Measurements from ENCODE around the gene PREB. TPM values are rescaled to one million over a fixed set of nuclear protein-coding genes. Genes with fewer than 3 reads are reported as not detected.

Gene PREB
- total RNA-seq, 1 donor from 2014 or later = 37.7 TPM

DNA sequence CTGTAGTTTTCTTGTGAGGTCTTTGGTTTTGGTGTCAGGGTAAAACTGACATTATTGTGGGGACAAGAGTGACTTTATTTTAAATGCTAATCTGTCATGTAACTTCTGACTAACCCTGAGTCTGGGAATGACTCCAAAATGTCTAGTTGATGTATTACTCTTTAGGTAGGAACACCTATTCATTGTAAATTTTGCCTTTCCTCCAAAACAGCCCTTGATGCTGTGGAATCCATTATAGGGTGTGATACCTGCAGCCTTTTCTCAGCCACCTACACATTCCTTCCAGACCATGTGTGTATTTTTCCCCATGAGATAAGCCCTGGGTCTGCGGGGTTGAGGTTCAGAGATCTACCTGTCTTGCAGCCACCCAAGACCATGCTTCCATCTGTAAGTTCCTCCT is 8.8 kb upstream of the PREB start:
- Histone ChIP-seq H3K4me1 (no peaks in the 10 kb centered on the region), H3K4me3 (no peak overlapping the region), H3K9me3 (no peaks in the 10 kb centered on the region), H3K36me3 (no peaks in the 10 kb centered on the region), H3K27ac (no peak overlapping the region), H3K27me3 (ENCODE audit: low read depth) (peaks cover 4% of the 10 kb centered on the region)
- TF ChIP-seq, protein P1, sequence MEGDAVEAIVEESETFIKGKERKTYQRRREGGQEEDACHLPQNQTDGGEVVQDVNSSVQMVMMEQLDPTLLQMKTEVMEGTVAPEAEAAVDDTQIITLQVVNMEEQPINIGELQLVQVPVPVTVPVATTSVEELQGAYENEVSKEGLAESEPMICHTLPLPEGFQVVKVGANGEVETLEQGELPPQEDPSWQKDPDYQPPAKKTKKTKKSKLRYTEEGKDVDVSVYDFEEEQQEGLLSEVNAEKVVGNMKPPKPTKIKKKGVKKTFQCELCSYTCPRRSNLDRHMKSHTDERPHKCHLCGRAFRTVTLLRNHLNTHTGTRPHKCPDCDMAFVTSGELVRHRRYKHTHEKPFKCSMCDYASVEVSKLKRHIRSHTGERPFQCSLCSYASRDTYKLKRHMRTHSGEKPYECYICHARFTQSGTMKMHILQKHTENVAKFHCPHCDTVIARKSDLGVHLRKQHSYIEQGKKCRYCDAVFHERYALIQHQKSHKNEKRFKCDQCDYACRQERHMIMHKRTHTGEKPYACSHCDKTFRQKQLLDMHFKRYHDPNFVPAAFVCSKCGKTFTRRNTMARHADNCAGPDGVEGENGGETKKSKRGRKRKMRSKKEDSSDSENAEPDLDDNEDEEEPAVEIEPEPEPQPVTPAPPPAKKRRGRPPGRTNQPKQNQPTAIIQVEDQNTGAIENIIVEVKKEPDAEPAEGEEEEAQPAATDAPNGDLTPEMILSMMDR (IDR thresholded peaks at IDR 0.05) = no peak
- intact Hi-C loops (cut with DNase I) = no loop called here
- ATAC-seq (no peak), DNase-seq (no peak)

DNA sequence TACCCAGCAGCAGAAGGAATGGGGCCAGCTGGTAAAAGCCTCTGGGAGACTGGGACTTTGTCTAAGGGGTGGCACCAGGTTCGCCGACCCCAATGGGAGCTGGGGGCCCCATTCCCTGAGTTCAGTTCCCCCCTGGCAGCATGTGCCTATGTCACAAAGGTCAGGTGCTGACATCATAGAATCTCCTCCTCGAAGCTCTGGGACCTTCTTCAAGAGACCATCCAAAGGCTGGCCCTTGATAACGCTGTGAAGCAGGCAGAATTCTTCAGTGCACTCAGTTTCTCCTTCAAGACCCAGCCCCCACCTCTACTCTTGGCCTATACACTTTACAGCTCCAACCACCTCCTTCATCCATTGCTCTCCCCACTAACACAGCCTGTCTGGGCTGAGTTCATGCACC is 4.9 kb upstream of the PREB start, which contains the start of gene PRR30:
Gene PRR30 (minus strand): TSS at position 101 of the 400 bp plus-strand sequence. CDS start 1,081 bp downstream, outside the sequence.
- H3K36me3 ChIP-seq = no peaks in the 10 kb centered on the region
- ATAC-seq (no peak), DNase-seq (no peak)
- TF ChIP-seq, protein P1 (IDR thresholded peaks at IDR 0.05) = no peak
- H3K4me1 ChIP-seq = no peaks in the 10 kb centered on the region
- H3K9me3 ChIP-seq = no peaks in the 10 kb centered on the region
- no peak within 1 kb of the TSS for H3K27ac ChIP-seq
- no peak within 1 kb of the TSS for H3K4me3 ChIP-seq
- intact Hi-C loops (cut with DNase I) = no loop called here
- no peaks in the 10 kb centered on the region for H3K27me3 ChIP-seq (ENCODE audit: low read depth)

DNA sequence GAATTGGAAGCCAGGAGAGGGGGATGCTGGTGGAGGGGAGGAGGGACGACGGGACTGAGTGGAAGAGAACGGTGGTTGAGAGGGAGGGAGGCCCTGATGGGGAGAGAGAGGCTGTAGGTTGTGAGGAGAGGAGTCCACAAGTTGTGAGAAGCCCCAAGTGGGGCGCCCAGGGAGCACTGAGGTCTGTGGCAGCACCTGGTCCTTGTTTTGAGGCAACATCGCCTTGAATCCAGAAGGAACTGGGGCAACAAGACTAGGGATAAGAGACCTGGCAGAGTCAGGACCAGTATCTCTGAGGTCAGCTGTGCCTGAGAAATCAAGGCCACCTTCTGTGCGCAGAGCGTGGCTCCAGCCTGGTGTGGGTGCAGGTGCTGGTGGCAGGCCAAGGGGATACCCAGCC is 3.7 kb upstream of the PREB start:
- Histone ChIP-seq H3K36me3 (no peaks in the 10 kb centered on the region), H3K27me3 (ENCODE audit: low read depth) (no peaks in the 10 kb centered on the region), H3K4me3 (no peak overlapping the region), H3K4me1 (peaks cover 8% of the 10 kb centered on the region), H3K27ac (no peak overlapping the region), H3K9me3 (no peaks in the 10 kb centered on the region)
- TF ChIP-seq, protein P1 (IDR thresholded peaks at IDR 0.05) = no peak
- ATAC-seq (no peak), DNase-seq (no peak)
- intact Hi-C loops (cut with DNase I) = no loop called here

DNA sequence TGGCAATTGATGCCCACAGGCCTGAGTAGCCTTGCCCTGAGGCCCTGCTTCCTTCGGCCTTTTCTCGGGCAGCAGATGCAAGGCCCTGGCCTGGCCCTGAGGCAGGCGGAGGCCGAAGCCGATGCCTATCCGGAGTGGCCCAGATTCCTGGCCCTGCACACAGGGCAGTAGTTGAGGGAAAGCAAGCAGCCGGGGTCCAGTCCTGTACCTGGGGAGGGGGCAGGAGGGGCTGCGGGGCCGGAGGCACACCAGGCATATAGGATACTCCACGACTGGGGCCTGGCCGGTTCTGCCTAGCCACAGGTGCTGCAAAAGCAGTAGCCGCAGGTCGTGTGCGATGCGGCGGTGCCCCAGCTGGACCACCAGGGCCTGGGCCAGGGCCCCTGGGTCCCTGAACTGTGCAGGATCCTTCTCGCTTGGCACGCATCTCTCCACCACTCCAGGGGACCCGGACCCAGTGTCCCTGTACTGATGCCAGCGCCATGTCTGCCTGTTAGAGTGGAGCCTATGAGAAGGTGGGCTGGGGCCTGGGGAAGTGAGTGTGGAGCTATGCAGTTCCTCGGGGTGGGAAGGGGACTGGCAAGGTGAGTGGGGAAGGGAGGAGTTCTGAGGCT is 3.0 kb upstream of the PREB start:
- DNase-seq = no peak
- H3K27me3 ChIP-seq (ENCODE audit: low read depth) = no peaks in the 10 kb centered on the region
- H3K36me3 ChIP-seq = peaks cover 4% of the 10 kb centered on the region
- no peak overlapping the region for H3K4me3 ChIP-seq
- intact Hi-C loops (cut with DNase I) = no loop called here
- no peak for ATAC-seq
- peaks cover 15% of the 10 kb centered on the region for H3K4me1 ChIP-seq
- no peaks in the 10 kb centered on the region for H3K9me3 ChIP-seq
- no peak overlapping the region for H3K27ac ChIP-seq
- TF ChIP-seq, protein P1 (IDR thresholded peaks at IDR 0.05) = no peak

DNA sequence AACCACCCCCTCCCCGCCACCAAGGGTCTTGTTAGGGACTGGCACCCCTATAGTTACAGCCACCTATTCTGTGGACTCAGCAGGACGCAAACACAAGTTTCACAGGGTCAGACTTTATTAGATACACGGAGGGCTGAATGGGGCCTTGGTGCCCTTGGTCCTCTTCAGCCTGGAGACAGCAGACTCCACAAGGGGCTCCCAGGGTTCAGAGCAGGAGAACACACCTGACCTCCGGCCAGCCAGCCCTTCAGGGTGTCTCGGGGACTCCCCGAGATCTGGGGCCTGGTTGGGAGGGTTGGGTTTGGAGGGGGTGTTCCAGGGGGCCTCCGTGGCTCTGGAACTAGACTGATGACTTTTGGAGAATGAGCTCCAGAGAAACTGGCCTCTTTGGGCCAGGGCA is 2.3 kb upstream of the PREB start:
- peaks cover 11% of the 10 kb centered on the region for H3K36me3 ChIP-seq
- ATAC-seq = no peak
- intact Hi-C loops (cut with DNase I) = no loop called here

More for the DNA sequence above, 2.3 kb upstream of the PREB start:
- H3K27me3 ChIP-seq (ENCODE audit: low read depth) = no peaks in the 10 kb centered on the region
- TF ChIP-seq, protein P1 (IDR thresholded peaks at IDR 0.05) = no peak
- no peaks in the 10 kb centered on the region for H3K9me3 ChIP-seq
- H3K4me3 ChIP-seq = no peak overlapping the region
- H3K27ac ChIP-seq = no peak overlapping the region
- DNase-seq = no peak
- H3K4me1 ChIP-seq = peaks cover 17% of the 10 kb centered on the region
